ENCODE measurements around the gene RPS2.

Gene RPS2

GRCh38 chr16:1981398-1981836 lies 16.8 kb upstream of the RPS2 start, which contains the start of gene NOXO1:
Gene NOXO1, minus strand, starts transcription at chr16:1981469. Its CDS starts 290 bp downstream, at chr16:1981179.
- DNase-seq (ENCODE audit: low read depth in 3 of 3): no peak

GRCh38 chr16:1980770-1981087 lies 16.1 kb upstream of the RPS2 start:
- no peak for DNase-seq (ENCODE audit: low read depth in 3 of 3)

GRCh38 chr16:1980030-1980769 lies 15.6 kb upstream of the RPS2 start:
- no peak for DNase-seq (ENCODE audit: low read depth in 3 of 3)

GRCh38 chr16:1979271-1980029 lies 14.8 kb upstream of the RPS2 start:
- DNase-seq (ENCODE audit: low read depth in 3 of 3): no peak

GRCh38 chr16:1978476-1979120 lies 14.0 kb upstream of the RPS2 start:
- DNase-seq (ENCODE audit: low read depth in 3 of 3): no peak

- no peak for DNase-seq (ENCODE audit: low read depth in 3 of 3)
These were observed 13.2 kb upstream of the RPS2 start for GRCh38 chr16:1977875-1978268.

- DNase-seq (ENCODE audit: low read depth in 3 of 3): no peak
These were observed 12.6 kb upstream of the RPS2 start for GRCh38 chr16:1976951-1977874.

- DNase-seq (ENCODE audit: low read depth in 3 of 3): no peak
These were observed 11.5 kb upstream of the RPS2 start for GRCh38 chr16:1976216-1976520.

- DNase-seq (ENCODE audit: low read depth in 3 of 3): no peak
These were observed 11.0 kb upstream of the RPS2 start for GRCh38 chr16:1975432-1976215.

GRCh38 chr16:1974157-1975070 lies 9.8 kb upstream of the RPS2 start:
- DNase-seq (ENCODE audit: low read depth in 3 of 3): no peak

- no peak for DNase-seq (ENCODE audit: low read depth in 3 of 3)
These were observed 9.0 kb upstream of the RPS2 start for GRCh38 chr16:1973461-1974156.

GRCh38 chr16:1972490-1972877 lies 7.9 kb upstream of the RPS2 start:
- no peak for DNase-seq (ENCODE audit: low read depth in 3 of 3)

- DNase-seq (ENCODE audit: low read depth in 3 of 3): peak; percentile 91 to 93 (median 92)
These were observed 7.3 kb upstream of the RPS2 start, which contains the start of gene TBL3 for GRCh38 chr16:1971796-1972489. Gene TBL3, plus strand, starts transcription at chr16:1972053. Its CDS starts 112 bp downstream, at chr16:1972165.

- DNase-seq (ENCODE audit: low read depth in 3 of 3): no peak
These were observed 3.7 kb upstream of the RPS2 start for GRCh38 chr16:1968146-1968953.

GRCh38 chr16:1966460-1966859 lies 1.8 kb upstream of the RPS2 start, which contains the start of gene RNF151:
Gene RNF151, plus strand, starts transcription at chr16:1966856. Its CDS starts 26 bp downstream, at chr16:1966882.
- no peak for DNase-seq (ENCODE audit: low read depth in 3 of 3)

- DNase-seq (ENCODE audit: low read depth in 3 of 3): no peak
These were observed 873 bp upstream of the RPS2 start for GRCh38 chr16:1965396-1966001.

- DNase-seq (ENCODE audit: low read depth in 3 of 3): no peak
These were observed 670 bp downstream of the RPS2 start for GRCh38 chr16:1963806-1964505.

Measured in stimulated activated CD4-positive, alpha-beta T cell treated with anti-CD3 and anti-CD28 coated beads, TNF-alpha, amount 100 ng/mL, for 48 hours (primary cell).